CD4-positive, alpha-beta memory T cell (primary cell): Measurements from ENCODE around the gene COA8. TPM values are rescaled to one million over a fixed set of nuclear protein-coding genes. Genes with fewer than 3 reads are reported as not detected.

Experiments used
- CTCF ChIA-PET: fragments of 350-600 bp; sonication (Branson Sonifier 250); formaldehyde crosslinking; loops from one replicate; lab custom pipeline; 2021; ENCODE audit warnings: inconsistent platforms; ENCODE audit not compliant: partially characterized antibody; lab: Charles Lee
- POLR2A ChIA-PET: fragments of 350-600 bp; sonication (Branson Sonifier 250); formaldehyde crosslinking; loops from one replicate; lab custom pipeline; 2021; ENCODE audit not compliant: partially characterized antibody; lab: Charles Lee
- DNase-seq, 5 donors: peaks; one replicate each; pipeline versions ENCODE4 v3.0.0 to v3.0.0-alpha.2; 2020 to 2022; ENCODE audit warnings: mixed read lengths in 1 of 5
- H3K27ac ChIP-seq: one replicate; pipeline ENCODE4 v1.7.0; 2013; ENCODE audit warnings: low read depth, low read length
- H3K27me3 ChIP-seq: 2 replicates; pipeline ENCODE4 v1.7.0; 2013; ENCODE audit warnings: mild to moderate bottlenecking, low read length, moderate library complexity; ENCODE audit not compliant: insufficient read depth
- H3K36me3 ChIP-seq: 2 replicates; pipeline ENCODE4 v1.7.0; 2013; ENCODE audit warnings: mild to moderate bottlenecking, low read length, moderate library complexity; ENCODE audit not compliant: insufficient read depth
- H3K4me1 ChIP-seq: 2 replicates; pipeline ENCODE4 v1.7.0; 2013; ENCODE audit warnings: mild to moderate bottlenecking, low read length, moderate library complexity; ENCODE audit not compliant: insufficient read depth
- H3K4me3 ChIP-seq, 2 donors: one replicate each; pipeline ENCODE4 v1.7.0; 2013; ENCODE audit warnings: low read length in 2 of 2, mild to moderate bottlenecking in 1 of 2
- H3K9me3 ChIP-seq, 2 donors: one replicate each; pipeline ENCODE4 v1.7.0; 2013; ENCODE audit warnings: low read length in 2 of 2, control low read depth in 1 of 2; ENCODE audit not compliant: control insufficient read depth in 1 of 2
- H3K27ac Mint-ChIP-seq, 7 donors: one replicate each; pipeline ENCODE4 v1.8.0; 2020 to 2021; ENCODE audit warnings: mixed read lengths in 7 of 7, mild to moderate bottlenecking in 6 of 7, inconsistent platforms in 3 of 7, moderate library complexity in 3 of 7
- H3K27me3 Mint-ChIP-seq, 2 donors: one replicate each; pipeline ENCODE4 v1.8.0; 2020 to 2021; ENCODE audit warnings: mixed read lengths in 2 of 2
- H3K36me3 Mint-ChIP-seq, 2 donors: one replicate each; pipeline ENCODE4 v1.8.0; 2020 to 2021; ENCODE audit warnings: mixed read lengths in 2 of 2, inconsistent platforms in 1 of 2, mild to moderate bottlenecking in 1 of 2
- H3K4me1 Mint-ChIP-seq, 4 donors: one replicate each; pipeline ENCODE4 v1.8.0; 2020 to 2021; ENCODE audit warnings: mixed read lengths in 4 of 4, mild to moderate bottlenecking in 1 of 4
- H3K4me3 Mint-ChIP-seq, 8 donors: one replicate each; pipeline ENCODE4 v1.8.0; 2020 to 2021; ENCODE audit warnings: mixed read lengths in 8 of 8, mild to moderate bottlenecking in 7 of 8, moderate library complexity in 6 of 8, inconsistent platforms in 3 of 8
- H3K9me3 Mint-ChIP-seq, 8 donors: one replicate each; pipeline ENCODE4 v1.8.0; 2020 to 2021; ENCODE audit warnings: mixed read lengths in 8 of 8, mild to moderate bottlenecking in 5 of 8, inconsistent platforms in 3 of 8, moderate library complexity in 1 of 8
- intact Hi-C: fragments of 100-400 bp; cut with micrococcal nuclease; formaldehyde crosslinking; loops from one replicate; pipeline ENCODE4 v1.15.1; 2023
- polyA plus RNA-seq, 2 donors: library from polyadenylated mRNA; unstranded; fragments of 300-500 nt; fragmentation: Illumina TruSeq; gene quantifications; one replicate each; pipeline ENCODE4 v1.2.3, GENCODE V29; 2021
- total RNA-seq, 2 experiments: library from RNA; stranded (reverse); gene quantifications; one replicate each; pipeline ENCODE4 v1.2.3, GENCODE V29; 2021

The COA8 gene
- total and polyA plus RNA-seq, 4 experiments from 2014 or later = 26.1 to 63.9 (median 41.1) TPM

GRCh38 chr14:103628221-103628683 lies 65.5 kb downstream of the COA8 start:
- Mint-ChIP-seq H3K4me3 (peak overlapping the region in 7 of 8 donors; percentile 74 to 90 (median 80)), H3K27ac (peak overlapping the region in 6 of 7 donors; percentile 59 to 95 (median 86)), H3K4me1 (peaks cover 18 to 54% (median 32%) of the 10 kb centered on the region in 4 donors), H3K9me3 (no peaks in the 10 kb centered on the region), H3K27me3 (no peaks in the 10 kb centered on the region), H3K36me3 (peaks cover 3 to 6% of the 10 kb centered on the region in 2 donors)
- Histone ChIP-seq H3K4me3 (peak overlapping the region; percentile 52 to 85), H3K36me3 (no peaks in the 10 kb centered on the region), H3K9me3 (no peaks in the 10 kb centered on the region), H3K4me1 (peaks cover 64% of the 10 kb centered on the region), H3K27me3 (no peaks in the 10 kb centered on the region), H3K27ac (peak overlapping the region; percentile 89)
- CTCF ChIA-PET = interaction anchor here (1.2 to 1.3 kb wide), 2 partner anchors 52 to 99 kb away, joined by 3 to 4 read pairs; partner anchors contain the start of gene TRMT61A
- intact Hi-C loops = loop anchor here (2.0 to 5.0 kb wide), 2 partner anchors 65 to 296 kb away; partner anchors contain the start of genes BAG5, COA8 and EIF5
- POLR2A ChIA-PET = interaction anchor here (0.6 to 2.3 kb wide), 6 partner anchors 17 to 293 kb away, joined by 3 to 14 read pairs (median 4); no protein-coding TSS in a partner anchor
- DNase-seq = no peak

GRCh38 chr14:103628684-103629502 lies 66.1 kb downstream of the COA8 start, which contains the start of gene KLC1:
TSS of gene KLC1 (plus strand) at chr14:103629211. CDS start at chr14:103654565, 25,354 bp downstream.
- Histone ChIP-seq H3K36me3 (no peaks in the 10 kb centered on the region), H3K9me3 (no peaks in the 10 kb centered on the region), H3K27ac (peak within 1 kb of the TSS; percentile 89), H3K4me1 (peaks cover 62% of the 10 kb centered on the region), H3K4me3 (peak within 1 kb of the TSS; percentile 52 to 85), H3K27me3 (no peaks in the 10 kb centered on the region)
- peaks cover 22 to 60% (median 37%) of the 10 kb centered on the region in 4 donors for H3K4me1 Mint-ChIP-seq
- no peaks in the 10 kb centered on the region for H3K27me3 Mint-ChIP-seq
- peak; percentile 75 to 86 (median 80) for DNase-seq
- ChIA-PET CTCF (interaction anchor here (0.6 to 1.3 kb wide), 4 partner anchors 51 to 272 kb away, joined by 3 to 4 read pairs (median 3); partner anchors contain the start of gene TRMT61A), POLR2A (interaction anchor here (0.6 to 2.3 kb wide), 7 partner anchors 18 to 293 kb away, joined by 3 to 14 read pairs (median 4); no protein-coding TSS in a partner anchor)
- intact Hi-C loops = loop anchor here (1.0 to 5.0 kb wide), 4 partner anchors 66 to 297 kb away; partner anchors contain the start of genes BAG5, COA8, EIF5 and XRCC3
- peak within 1 kb of the TSS; percentile 81 to 95 (median 92) for H3K27ac Mint-ChIP-seq
- peaks cover 3 to 8% of the 10 kb centered on the region in 2 donors for H3K36me3 Mint-ChIP-seq
- no peaks in the 10 kb centered on the region for H3K9me3 Mint-ChIP-seq
- peak within 1 kb of the TSS; percentile 85 to 90 (median 87) for H3K4me3 Mint-ChIP-seq

- Histone ChIP-seq H3K36me3 (no peaks in the 10 kb centered on the region), H3K4me1 (peaks cover 61% of the 10 kb centered on the region), H3K4me3 (peak overlapping the region; percentile 49 to 85), H3K27me3 (no peaks in the 10 kb centered on the region), H3K27ac (peak overlapping the region; percentile 89), H3K9me3 (no peaks in the 10 kb centered on the region)
- Mint-ChIP-seq H3K9me3 (no peaks in the 10 kb centered on the region), H3K36me3 (peaks cover 3 to 12% of the 10 kb centered on the region in 2 donors), H3K4me3 (peak overlapping the region; percentile 83 to 90 (median 87)), H3K27ac (peak overlapping the region; percentile 73 to 93 (median 89)), H3K27me3 (no peaks in the 10 kb centered on the region), H3K4me1 (peaks cover 27 to 59% (median 42%) of the 10 kb centered on the region in 4 donors)
- intact Hi-C loops = loop anchor here (1.0 to 5.0 kb wide), 4 partner anchors 67 to 297 kb away; partner anchors contain the start of genes BAG5, COA8, EIF5 and XRCC3
- peak; percentile 27 to 44 (median 37) for DNase-seq
- ChIA-PET POLR2A (interaction anchor here (0.9 to 2.3 kb wide), 4 partner anchors 18 to 294 kb away, joined by 3 to 14 read pairs (median 4); no protein-coding TSS in a partner anchor), CTCF (interaction anchor here (0.8 kb wide), 1 partner anchor 65 kb away, joined by 3 read pairs; no protein-coding TSS in a partner anchor)
Measured at GRCh38 chr14:103629503-103630121, 66.9 kb downstream of the COA8 start.

GRCh38 chr14:103630364-103631108 lies 67.8 kb downstream of the COA8 start:
- H3K36me3 ChIP-seq = no peaks in the 10 kb centered on the region
- CTCF ChIA-PET = no interaction called here
- peak overlapping the region; percentile 0 for H3K27ac ChIP-seq
- Mint-ChIP-seq H3K4me3 (peak overlapping the region; percentile 83 to 90 (median 87)), H3K4me1 (peaks cover 27 to 59% (median 44%) of the 10 kb centered on the region in 4 donors), H3K27me3 (no peaks in the 10 kb centered on the region), H3K36me3 (peaks cover 8 to 17% of the 10 kb centered on the region in 2 donors), H3K27ac (peak overlapping the region; percentile 29 to 93 (median 84)), H3K9me3 (no peaks in the 10 kb centered on the region)
- POLR2A ChIA-PET = no interaction called here
- peaks cover 61% of the 10 kb centered on the region for H3K4me1 ChIP-seq
- intact Hi-C loops = no loop called here
- peak overlapping the region in 1 of 2 donors; percentile 85 for H3K4me3 ChIP-seq
- no peak for DNase-seq
- H3K27me3 ChIP-seq = no peaks in the 10 kb centered on the region
- no peaks in the 10 kb centered on the region for H3K9me3 ChIP-seq

DNA sequence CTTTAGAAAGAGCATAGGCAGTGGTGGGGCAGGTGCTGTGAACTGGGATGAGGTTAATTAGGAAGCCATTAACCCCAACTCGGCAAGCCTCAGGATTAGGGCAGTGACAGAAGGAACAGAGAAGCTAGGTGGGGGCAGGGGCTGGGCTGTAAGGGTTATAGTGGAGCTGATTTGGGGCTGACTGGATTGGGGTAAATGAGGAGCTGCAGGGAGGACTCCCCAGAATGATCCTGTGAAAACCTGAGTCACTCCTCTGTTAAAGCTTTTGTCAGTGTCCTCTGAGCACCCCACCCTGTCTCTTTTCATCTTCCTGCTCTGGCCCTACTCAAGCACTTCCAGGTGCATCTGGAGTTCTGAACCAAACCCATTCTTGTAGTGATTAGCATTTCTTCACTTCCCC lies 70.6 kb downstream of the COA8 start:
- POLR2A ChIA-PET = no interaction called here
- intact Hi-C loops = no loop called here
- H3K4me1 Mint-ChIP-seq = peaks cover 37 to 70% (median 53%) of the 10 kb centered on the region in 4 donors
- H3K27me3 Mint-ChIP-seq = no peaks in the 10 kb centered on the region
- Histone ChIP-seq H3K27me3 (no peaks in the 10 kb centered on the region), H3K4me1 (peaks cover 62% of the 10 kb centered on the region), H3K9me3 (no peaks in the 10 kb centered on the region), H3K4me3 (no peak overlapping the region), H3K27ac (no peak overlapping the region), H3K36me3 (no peaks in the 10 kb centered on the region)
- H3K36me3 Mint-ChIP-seq = peaks cover 16 to 28% of the 10 kb centered on the region in 2 donors
- peak overlapping the region in 5 of 8 donors; percentile 3 to 53 (median 43) for H3K4me3 Mint-ChIP-seq
- peak overlapping the region in 5 of 7 donors; percentile 29 to 80 (median 44) for H3K27ac Mint-ChIP-seq
- no peaks in the 10 kb centered on the region for H3K9me3 Mint-ChIP-seq
- CTCF ChIA-PET = no interaction called here
- no peak for DNase-seq

- H3K9me3 ChIP-seq = no peaks in the 10 kb centered on the region
- Mint-ChIP-seq H3K27ac (peak overlapping the region in 3 of 7 donors; percentile 63 to 86 (median 79)), H3K4me3 (peak overlapping the region in 6 of 8 donors; percentile 3 to 84 (median 44)), H3K27me3 (no peaks in the 10 kb centered on the region), H3K36me3 (peaks cover 19 to 32% of the 10 kb centered on the region in 2 donors), H3K9me3 (no peaks in the 10 kb centered on the region), H3K4me1 (peaks cover 43 to 76% (median 58%) of the 10 kb centered on the region in 4 donors)
- ChIA-PET POLR2A (no interaction called here), CTCF (no interaction called here)
- no peak overlapping the region for H3K27ac ChIP-seq
- no peaks in the 10 kb centered on the region for H3K27me3 ChIP-seq
- no peak for DNase-seq
- peaks cover 66% of the 10 kb centered on the region for H3K4me1 ChIP-seq
- no peak overlapping the region for H3K4me3 ChIP-seq
- no peaks in the 10 kb centered on the region for H3K36me3 ChIP-seq
- intact Hi-C loops = no loop called here
Measured at GRCh38 chr14:103634156-103634555, 71.4 kb downstream of the COA8 start.
